Keratinocyte (primary cell): Measurements from ENCODE around the gene CUX1. TPM values are rescaled to one million over a fixed set of nuclear protein-coding genes. Genes with fewer than 3 reads are reported as not detected.

Source experiments
- DNase-seq: peaks from one replicate; pipeline ENCODE4 v3.0.0-alpha.2; 2011; ENCODE audit warnings: low read depth, missing footprints, low spot score
- FAIRE-seq: peaks from 2 replicates; lab custom pipeline; 2011; peaks lifted over from hg19 to GRCh38; lab: Jason Lieb, UNC
- H2AFZ ChIP-seq: 2 replicates; pipeline ENCODE4 v1.6.0; 2012; ENCODE audit warnings: low read length, control low read depth, inconsistent platforms; ENCODE audit not compliant: control insufficient read depth
- H3K27ac ChIP-seq: 2 replicates; pipeline ENCODE4 v1.5.1; 2011; ENCODE audit warnings: low read length; ENCODE audit not compliant: control insufficient read depth, insufficient read depth
- H3K27me3 ChIP-seq: 3 replicates; pipeline ENCODE4 v1.6.0; 2011; ENCODE audit warnings: low read length; ENCODE audit not compliant: control insufficient read depth, insufficient read depth; ENCODE audit errors: extremely low read depth
- H3K36me3 ChIP-seq, 2 experiments: 2 replicates in 1 of 2; 3 replicates in 1 of 2; pipeline ENCODE4 v1.5.1; 2011; ENCODE audit warnings: low read length in 2 of 2, mild to moderate bottlenecking in 1 of 2; ENCODE audit not compliant: control insufficient read depth in 2 of 2, insufficient read depth in 2 of 2; ENCODE audit errors: extremely low read depth in 1 of 2
- H3K4me1 ChIP-seq: 3 replicates; pipeline ENCODE4 v1.5.1; 2011; ENCODE audit warnings: low read length; ENCODE audit not compliant: control insufficient read depth, insufficient read depth; ENCODE audit errors: extremely low read depth
- H3K4me2 ChIP-seq: 3 replicates; pipeline ENCODE4 v1.6.0; 2011; ENCODE audit warnings: low read depth, low read length; ENCODE audit not compliant: control insufficient read depth, insufficient read depth; ENCODE audit errors: extremely low read depth
- H3K4me3 ChIP-seq, 3 experiments: fragments of 200-600 bp in 1 of 3; sonication (generic) in 1 of 3; 2 replicates in 2 of 3; 3 replicates in 1 of 3; pipeline ENCODE4 v1.5.1; 2011 to 2016; ENCODE audit warnings: low read length in 3 of 3, mild to moderate bottlenecking in 3 of 3, control low read depth in 2 of 3, inconsistent platforms in 1 of 3, low read depth in 1 of 3, mixed read lengths in 1 of 3, mixed run types in 1 of 3, moderate library complexity in 1 of 3; ENCODE audit not compliant: control insufficient read depth in 2 of 3, insufficient read depth in 2 of 3; ENCODE audit errors: extremely low read depth in 1 of 3
- H3K79me2 ChIP-seq: 2 replicates; pipeline ENCODE4 v1.6.0; 2012; ENCODE audit warnings: low read length; ENCODE audit not compliant: control insufficient read depth, insufficient read depth
- H3K9ac ChIP-seq: 3 replicates; pipeline ENCODE4 v1.6.0; 2011; ENCODE audit warnings: low read length; ENCODE audit not compliant: control insufficient read depth, insufficient read depth; ENCODE audit errors: extremely low read depth
- H3K9me1 ChIP-seq: 3 replicates; pipeline ENCODE4 v1.6.0; 2011; ENCODE audit warnings: low read length; ENCODE audit not compliant: control insufficient read depth, insufficient read depth; ENCODE audit errors: extremely low read depth
- H3K9me3 ChIP-seq: 2 replicates; pipeline ENCODE4 v1.5.1; 2012; ENCODE audit warnings: low read depth, low read length; ENCODE audit not compliant: control insufficient read depth
- H4K20me1 ChIP-seq: 3 replicates; pipeline ENCODE4 v1.6.0; 2011; ENCODE audit warnings: low read length; ENCODE audit not compliant: control insufficient read depth, insufficient read depth; ENCODE audit errors: extremely low read depth
- CTCF ChIP-seq, 3 experiments: IDR thresholded peaks in 1 of 3; conservative IDR thresholded peaks in 1 of 3; optimal IDR thresholded peaks in 1 of 3; 2 replicates in 2 of 3; 3 replicates in 1 of 3; pipeline versions ENCODE3 to v1.5.1; 2011; ENCODE audit warnings: low read length in 3 of 3, mild to moderate bottlenecking in 3 of 3, moderate library complexity in 2 of 3, control low read depth in 1 of 3, inconsistent platforms in 1 of 3; ENCODE audit not compliant: insufficient read depth in 2 of 3; ENCODE audit errors: extremely low read depth in 1 of 3
- EZH2 ChIP-seq: IDR thresholded peaks from one replicate; pipeline ENCODE4 v1.6.1; 2012; ENCODE audit warnings: inconsistent platforms, mild to moderate bottlenecking, low read length, moderate library complexity
- dilution Hi-C: fragments of 300-500 bp; cut with MboI; formaldehyde crosslinking; loops from one replicate; pipeline ENCODE4 v1.7.0; 2020; ENCODE audit warnings: low sequenced_read_pairs; ENCODE audit not compliant: extremely low pct_ligation_motif_present
- polyA plus RNA-seq, 5 experiments: library from polyadenylated mRNA; depleted of rRNA in 3 of 5; stranded (reverse) in 3 of 5; stranded (forward) in 1 of 5; unstranded in 1 of 5; fragments of >200 nt; gene quantifications; 1 replicate in 1 of 5; 2 replicates in 3 of 5; 3 replicates in 1 of 5; pipeline versions ENCODE4 v1.2.1 to v1.2.3, GENCODE V29; 2011 to 2012; ENCODE audit warnings: missing spikeins in 2 of 5, low read depth in 1 of 5, low replicate concordance in 1 of 5

The CUX1 gene
- polyA plus RNA-seq, 1 donor (not counting 4 experiments of a cell fraction or from before 2014, with no cell fraction given), result 18.3 TPM

GRCh38 chr7:102094316-102094650, 276.9 kb downstream of the CUX1 start:
- Histone ChIP-seq H3K27me3 (no peaks in the 10 kb centered on the region), H3K9me1 (no peaks in the 10 kb centered on the region), H4K20me1 (no peaks in the 10 kb centered on the region), H2AFZ (no peak overlapping the region), H3K27ac (no peak overlapping the region), H3K79me2 (no peaks in the 10 kb centered on the region), H3K4me1 (peaks cover 10% of the 10 kb centered on the region), H3K9ac (no peak overlapping the region), H3K4me2 (no peak overlapping the region), H3K4me3 (no peak overlapping the region), H3K36me3 (peaks cover 0 to 3% of the 10 kb centered on the region in 2 experiments), H3K9me3 (no peaks in the 10 kb centered on the region)
- no peak for TF ChIP-seq EZH2
- no peak for TF ChIP-seq CTCF (optimal IDR thresholded peaks at IDR 0.05 in 1 of 3, IDR thresholded peaks at IDR 0.05 in 1 of 3, conservative IDR thresholded peaks at IDR 0.05 in 1 of 3; ENCODE audit: extremely low read depth in 1 of 3, insufficient read depth in 2 of 3, low read length in 3 of 3)
- DNase-seq (no peak), FAIRE-seq (no peak)
- dilution Hi-C loops, result no loop called here

GRCh38 chr7:102095321-102096011, 278.0 kb downstream of the CUX1 start:
- TF ChIP-seq CTCF (optimal IDR thresholded peaks at IDR 0.05 in 1 of 3, IDR thresholded peaks at IDR 0.05 in 1 of 3, conservative IDR thresholded peaks at IDR 0.05 in 1 of 3; ENCODE audit: extremely low read depth in 1 of 3, insufficient read depth in 2 of 3, low read length in 3 of 3) (no peak), EZH2 (no peak)
- Histone ChIP-seq H3K9ac (no peak overlapping the region), H3K27ac (no peak overlapping the region)

More at GRCh38 chr7:102095321-102096011, 278.0 kb downstream of the CUX1 start:
- FAIRE-seq (no peak), DNase-seq (no peak)
- Histone ChIP-seq H3K9me1 (no peaks in the 10 kb centered on the region), H4K20me1 (no peaks in the 10 kb centered on the region), H3K36me3 (peaks cover 0 to 3% of the 10 kb centered on the region in 2 experiments), H3K4me2 (no peak overlapping the region), H3K4me3 (no peak overlapping the region), H3K79me2 (no peaks in the 10 kb centered on the region), H3K27me3 (no peaks in the 10 kb centered on the region), H2AFZ (no peak overlapping the region), H3K4me1 (peaks cover 13% of the 10 kb centered on the region), H3K9me3 (no peaks in the 10 kb centered on the region)
- dilution Hi-C loops, result no loop called here
